WERI-Rb-1 (cell line): ENCODE measurements around the gene XPO5.

Experiments
- DNase-seq: peaks from one replicate; pipeline ENCODE4 v3.0.0-alpha.2; 2020
- H3K27ac ChIP-seq: fragments of 250-450 bp; sonication (Bioruptor Pico); 2 replicates; pipeline ENCODE4 v1.5.1; 2020; ENCODE audit warnings: mild to moderate bottlenecking, moderate library complexity
- H3K27me3 ChIP-seq: fragments of 250-450 bp; sonication (Bioruptor Pico); 2 replicates; pipeline ENCODE4 v1.5.1; 2021; ENCODE audit warnings: mild to moderate bottlenecking, low read depth, moderate library complexity; ENCODE audit not compliant: insufficient read depth, severe bottlenecking
- H3K36me3 ChIP-seq: fragments of 250-450 bp; sonication (Bioruptor Pico); 2 replicates; pipeline ENCODE4 v1.5.1; 2020; ENCODE audit warnings: mild to moderate bottlenecking, moderate library complexity
- H3K4me3 ChIP-seq: 2 replicates; pipeline ENCODE4 v1.5.1; 2011; ENCODE audit warnings: low read depth, mild to moderate bottlenecking, control low read depth, low read length
- H3K9me3 ChIP-seq: fragments of 250-450 bp; sonication (Bioruptor Pico); 2 replicates; pipeline ENCODE4 v1.5.1; 2021; ENCODE audit warnings: mild to moderate bottlenecking, moderate library complexity; ENCODE audit not compliant: severe bottlenecking
- CTCF ChIP-seq: IDR thresholded peaks from 2 replicates; pipeline ENCODE4 v1.5.1; 2011; ENCODE audit warnings: low read depth, mild to moderate bottlenecking, control low read depth, inconsistent platforms, low read length

The XPO5 gene

DNA sequence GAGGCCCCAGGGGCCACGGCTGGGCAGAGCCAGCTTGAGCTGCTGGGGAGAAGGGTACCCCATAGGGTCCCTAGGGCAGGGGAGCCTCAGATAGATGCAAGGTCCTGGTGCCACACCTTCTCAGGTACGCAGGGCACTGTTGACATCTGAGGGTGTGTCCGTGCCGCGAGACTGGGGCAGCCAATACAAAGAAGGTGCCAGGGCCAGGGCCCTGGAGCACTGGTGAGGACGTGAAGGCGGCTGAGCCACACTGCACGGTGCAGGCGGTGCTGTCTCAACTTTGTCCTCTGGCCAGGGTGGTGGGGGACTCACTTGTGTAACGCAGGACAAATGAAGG lies 65.0 kb downstream of the XPO5 start:
- Histone ChIP-seq H3K27me3 (peaks cover 12% of the 10 kb centered on the region), H3K27ac (no peak overlapping the region), H3K36me3 (peaks cover 58% of the 10 kb centered on the region), H3K4me3 (no peak overlapping the region), H3K9me3 (no peaks in the 10 kb centered on the region)
- DNase-seq = no peak
- no peak for TF ChIP-seq CTCF

DNA sequence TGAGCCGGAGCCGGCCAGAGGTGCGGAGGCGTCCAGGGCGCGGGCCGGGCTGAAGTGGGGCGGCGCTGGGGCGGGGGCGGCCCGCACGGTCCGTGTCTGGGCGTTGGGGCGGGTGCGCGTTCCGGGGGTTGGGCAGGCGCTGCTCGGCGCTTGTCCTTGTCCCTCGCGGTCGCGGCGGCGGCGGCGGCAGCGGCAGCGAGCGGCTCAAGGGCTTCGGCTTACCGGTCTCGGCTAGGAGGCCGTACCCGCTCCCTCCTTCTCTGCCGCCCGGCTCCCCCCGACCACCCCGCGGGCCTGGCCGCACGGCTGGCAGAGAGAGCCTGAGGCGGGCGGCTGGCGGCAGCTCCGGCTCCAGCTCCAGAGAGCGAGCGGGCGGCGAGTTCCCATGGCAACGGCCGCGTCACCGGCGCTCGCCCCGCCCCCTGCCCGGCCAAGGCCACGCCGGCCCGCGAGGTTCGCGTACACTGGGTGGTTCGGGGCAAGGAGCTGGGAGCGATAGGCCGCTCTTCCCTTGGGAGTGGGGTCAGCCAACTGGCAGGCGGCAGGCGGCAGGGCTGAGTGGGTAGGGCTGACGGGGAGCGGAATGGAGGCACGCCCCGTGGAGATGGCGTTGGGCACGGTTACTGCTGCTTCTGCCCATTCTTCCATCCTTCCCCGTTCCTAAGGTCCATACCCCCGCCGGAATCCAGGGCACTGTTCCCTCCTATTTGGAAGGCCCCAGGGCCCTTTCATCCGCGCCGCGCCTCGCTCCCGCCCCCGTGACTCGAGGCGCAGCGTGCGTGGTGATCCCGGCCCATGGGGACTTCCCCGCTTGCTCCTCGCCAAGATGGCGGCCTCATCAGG lies 65.6 kb downstream of the XPO5 start, which contains the start of gene LRRC73:
Gene LRRC73 (minus strand): TSS at position 363 of the 843 bp plus-strand sequence. CDS start 561 bp downstream, outside the sequence.
- peaks cover 58% of the 10 kb centered on the region for H3K36me3 ChIP-seq
- peak within 1 kb of the TSS; percentile 53 for H3K4me3 ChIP-seq
- H3K27ac ChIP-seq = peak within 1 kb of the TSS; percentile 21; the same call in 1 of the 2 replicates
- peaks cover 12% of the 10 kb centered on the region for H3K27me3 ChIP-seq
- peak; percentile 91 for DNase-seq
- TF ChIP-seq CTCF = no peak
- no peaks in the 10 kb centered on the region for H3K9me3 ChIP-seq

GRCh38 chr6:43509142-43509983 lies 66.5 kb downstream of the XPO5 start:
- Histone ChIP-seq H3K4me3 (peak overlapping the region; percentile 53), H3K27ac (no peak overlapping the region), H3K36me3 (peaks cover 56% of the 10 kb centered on the region), H3K27me3 (peaks cover 12% of the 10 kb centered on the region), H3K9me3 (no peaks in the 10 kb centered on the region)
- DNase-seq = no peak
- peak; percentile 16; the same call in 1 of the 2 replicates for TF ChIP-seq CTCF

- DNase-seq = no peak
- 0 out of 2 replicates have a peak, but pooled peaks have one; percentile 3 for TF ChIP-seq CTCF
- Histone ChIP-seq H3K9me3 (no peaks in the 10 kb centered on the region), H3K27ac (no peak overlapping the region), H3K4me3 (no peak overlapping the region), H3K36me3 (peaks cover 54% of the 10 kb centered on the region), H3K27me3 (peaks cover 12% of the 10 kb centered on the region)
Observed at GRCh38 chr6:43508481-43509141, 67.2 kb downstream of the XPO5 start.

DNA sequence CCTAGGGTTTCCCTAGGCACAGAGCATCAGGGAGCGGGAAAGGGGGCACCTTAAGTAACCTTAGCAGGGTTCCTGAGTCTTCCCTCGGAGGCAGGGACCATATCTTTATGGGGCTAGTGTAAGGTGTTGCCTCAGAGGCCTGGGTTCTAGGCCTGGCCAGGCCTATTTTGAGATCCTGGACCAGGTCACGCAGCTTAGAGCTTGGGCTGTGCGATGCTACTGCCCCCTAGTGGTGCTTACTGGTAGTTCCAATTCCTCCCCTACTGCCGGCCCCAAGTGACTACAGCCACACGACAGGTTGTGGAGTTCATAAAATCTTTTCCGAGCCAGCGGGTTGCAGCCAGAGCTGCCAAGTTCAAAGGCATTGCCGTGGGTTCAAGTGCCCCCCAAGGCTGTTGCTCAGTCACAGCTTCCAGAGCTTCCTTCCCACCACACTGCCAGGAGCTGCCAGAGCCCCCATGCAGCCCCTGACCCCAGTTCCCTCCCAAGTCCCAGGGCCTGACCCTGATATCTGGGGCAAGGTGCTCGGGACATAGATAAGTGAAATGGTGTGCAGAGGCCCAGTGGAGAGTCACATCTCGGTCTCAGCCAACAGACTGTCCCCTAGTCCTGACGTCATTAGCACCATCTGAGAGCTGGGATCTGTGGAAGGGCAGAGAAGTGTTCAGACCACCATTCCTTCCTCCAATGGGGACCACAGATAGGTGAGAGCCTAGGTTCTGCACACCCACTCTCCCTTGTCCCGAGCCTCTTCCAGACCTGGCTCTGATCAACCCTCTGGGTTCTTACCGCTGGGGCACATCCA lies 69.0 kb downstream of the XPO5 start:
- Histone ChIP-seq H3K4me3 (no peak overlapping the region), H3K27me3 (peaks cover 12% of the 10 kb centered on the region), H3K9me3 (no peaks in the 10 kb centered on the region), H3K36me3 (peaks cover 53% of the 10 kb centered on the region), H3K27ac (no peak overlapping the region)
- peak; percentile 99 for TF ChIP-seq CTCF
- peak; percentile 91 for DNase-seq
